ENCODE measurements around the gene OR10G6. TPM values are rescaled to one million over a fixed set of nuclear protein-coding genes. Genes with fewer than 3 reads are reported as not detected.

OR10G6 gene
- total and polyA plus RNA-seq, 2 experiments from 2014 or later, result not detected

DNA sequence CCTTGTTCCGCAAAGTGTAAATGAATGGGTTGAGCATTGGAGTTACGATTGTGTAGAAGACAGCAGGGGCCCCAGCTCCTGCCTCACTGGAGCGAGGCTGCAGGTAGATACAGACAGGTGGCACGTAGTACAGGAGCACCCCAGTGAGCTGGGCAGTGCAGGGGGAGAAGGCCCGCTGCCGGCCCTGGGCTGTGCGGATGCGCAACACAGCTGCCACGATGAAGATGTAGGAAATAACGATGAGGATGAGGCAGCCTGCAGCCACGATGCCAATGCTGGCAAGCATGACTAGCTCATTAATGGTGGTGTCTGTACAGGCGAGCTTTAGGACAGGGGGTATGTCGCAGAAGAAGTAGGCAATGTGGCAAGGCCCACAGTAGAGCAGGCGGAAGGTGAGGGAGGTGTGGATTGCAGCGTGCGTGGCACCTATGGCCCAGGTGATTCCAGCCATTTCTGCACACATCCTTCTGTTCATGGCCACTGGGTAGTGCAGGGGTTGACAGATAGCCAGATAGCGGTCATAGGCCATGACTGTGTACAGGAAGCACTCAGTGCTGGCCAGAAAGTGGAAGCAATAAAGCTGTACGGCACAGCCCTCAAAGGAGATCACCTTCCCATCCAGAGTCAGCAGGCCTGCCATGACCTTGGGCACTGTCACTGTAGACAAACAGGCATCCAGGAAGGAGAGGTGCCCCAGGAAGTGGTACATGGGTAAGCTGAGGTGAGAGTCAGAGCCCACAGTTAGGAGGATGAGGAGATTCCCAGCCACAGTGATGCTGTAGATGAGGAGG lies 18.0 kb downstream of the OR10G6 start:
- Mint-ChIP-seq H3K27me3 (ENCODE audit: insufficient read depth, low read depth, poor library complexity) (peaks cover 3% of the 10 kb centered on the region), H3K4me3 (no peak overlapping the region), H3K36me3 (ENCODE audit: low read depth) (no peaks in the 10 kb centered on the region), H3K27ac (no peak overlapping the region), H3K9me3 (0 out of 3 replicates have a peak, but pooled peaks cover 2% of the 10 kb centered on the region), H3K4me1 (peaks cover 5% of the 10 kb centered on the region; the same call in 2 of the 3 replicates)
- no peaks in the 10 kb centered on the region for H3K36me3 ChIP-seq (ENCODE audit: insufficient read depth)
- no peaks in the 10 kb centered on the region for H3K27me3 ChIP-seq (ENCODE audit: insufficient read depth)
- no peak overlapping the region for H3K4me2 ChIP-seq
- no peaks in the 10 kb centered on the region for H4K20me1 ChIP-seq (replicated peaks; ENCODE audit: insufficient read depth)
- H2AFZ ChIP-seq, result peak overlapping the region; percentile 74; the same call in 1 of the 2 replicates
- TF ChIP-seq CREB1 (CRISPR knock-in tag; IDR thresholded peaks at IDR 0.05; ENCODE audit: low read depth) (no peak), EZH2phosphoT487 (IDR thresholded peaks at IDR 0.05; ENCODE audit: unreplicated experiment) (no peak), JUNB (IDR thresholded peaks at IDR 0.05; ENCODE audit: unreplicated experiment) (no peak), NANOG (IDR thresholded peaks at IDR 0.05; ENCODE audit: borderline replicate concordance) (no peak), ZNF462 (CRISPR knock-in tag; IDR thresholded peaks at IDR 0.05) (no peak), POLR2AphosphoS5 (IDR thresholded peaks at IDR 0.05; ENCODE audit: low read depth) (no peak), STAT1 (IDR thresholded peaks at IDR 0.05; ENCODE audit: unreplicated experiment) (no peak)
- TF ChIP-seq, protein P1, sequence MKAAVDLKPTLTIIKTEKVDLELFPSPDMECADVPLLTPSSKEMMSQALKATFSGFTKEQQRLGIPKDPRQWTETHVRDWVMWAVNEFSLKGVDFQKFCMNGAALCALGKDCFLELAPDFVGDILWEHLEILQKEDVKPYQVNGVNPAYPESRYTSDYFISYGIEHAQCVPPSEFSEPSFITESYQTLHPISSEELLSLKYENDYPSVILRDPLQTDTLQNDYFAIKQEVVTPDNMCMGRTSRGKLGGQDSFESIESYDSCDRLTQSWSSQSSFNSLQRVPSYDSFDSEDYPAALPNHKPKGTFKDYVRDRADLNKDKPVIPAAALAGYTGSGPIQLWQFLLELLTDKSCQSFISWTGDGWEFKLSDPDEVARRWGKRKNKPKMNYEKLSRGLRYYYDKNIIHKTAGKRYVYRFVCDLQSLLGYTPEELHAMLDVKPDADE (IDR thresholded peaks at IDR 0.05), result no peak
- TF ChIP-seq, protein P2, sequence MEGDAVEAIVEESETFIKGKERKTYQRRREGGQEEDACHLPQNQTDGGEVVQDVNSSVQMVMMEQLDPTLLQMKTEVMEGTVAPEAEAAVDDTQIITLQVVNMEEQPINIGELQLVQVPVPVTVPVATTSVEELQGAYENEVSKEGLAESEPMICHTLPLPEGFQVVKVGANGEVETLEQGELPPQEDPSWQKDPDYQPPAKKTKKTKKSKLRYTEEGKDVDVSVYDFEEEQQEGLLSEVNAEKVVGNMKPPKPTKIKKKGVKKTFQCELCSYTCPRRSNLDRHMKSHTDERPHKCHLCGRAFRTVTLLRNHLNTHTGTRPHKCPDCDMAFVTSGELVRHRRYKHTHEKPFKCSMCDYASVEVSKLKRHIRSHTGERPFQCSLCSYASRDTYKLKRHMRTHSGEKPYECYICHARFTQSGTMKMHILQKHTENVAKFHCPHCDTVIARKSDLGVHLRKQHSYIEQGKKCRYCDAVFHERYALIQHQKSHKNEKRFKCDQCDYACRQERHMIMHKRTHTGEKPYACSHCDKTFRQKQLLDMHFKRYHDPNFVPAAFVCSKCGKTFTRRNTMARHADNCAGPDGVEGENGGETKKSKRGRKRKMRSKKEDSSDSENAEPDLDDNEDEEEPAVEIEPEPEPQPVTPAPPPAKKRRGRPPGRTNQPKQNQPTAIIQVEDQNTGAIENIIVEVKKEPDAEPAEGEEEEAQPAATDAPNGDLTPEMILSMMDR (conservative IDR thresholded peaks at IDR 0.05; ENCODE audit: low read depth in 2 of 2), result no peak
- DNase-seq (ENCODE audit: low spot score), result no peak
- H3F3A ChIP-seq (replicated peaks; ENCODE audit: low read depth), result no peaks in the 10 kb centered on the region
- H3K4me3 ChIP-seq, result no peak overlapping the region
- no peaks in the 10 kb centered on the region for H3K79me2 ChIP-seq (replicated peaks; ENCODE audit: insufficient read depth)
- H3K27ac ChIP-seq (ENCODE audit: low read depth), result no peak overlapping the region
- no peaks in the 10 kb centered on the region; the same call in 1 of the 2 replicates for H3K4me1 ChIP-seq (ENCODE audit: insufficient read depth)
- ATAC-seq, result no peak
- H3K9me2 ChIP-seq (ENCODE audit: insufficient read depth), result no peaks in the 10 kb centered on the region
